HG03432 (cell line): Measurements from ENCODE around the gene ZFP90.

Source experiments
- ATAC-seq: cut with Tn5 transposase; IDR thresholded peaks from one replicate; pipeline ENCODE4 v1.9.1; 2021; ENCODE audit warnings: mild to moderate bottlenecking, moderate library complexity; ENCODE audit not compliant: unreplicated experiment

ZFP90 gene

DNA sequence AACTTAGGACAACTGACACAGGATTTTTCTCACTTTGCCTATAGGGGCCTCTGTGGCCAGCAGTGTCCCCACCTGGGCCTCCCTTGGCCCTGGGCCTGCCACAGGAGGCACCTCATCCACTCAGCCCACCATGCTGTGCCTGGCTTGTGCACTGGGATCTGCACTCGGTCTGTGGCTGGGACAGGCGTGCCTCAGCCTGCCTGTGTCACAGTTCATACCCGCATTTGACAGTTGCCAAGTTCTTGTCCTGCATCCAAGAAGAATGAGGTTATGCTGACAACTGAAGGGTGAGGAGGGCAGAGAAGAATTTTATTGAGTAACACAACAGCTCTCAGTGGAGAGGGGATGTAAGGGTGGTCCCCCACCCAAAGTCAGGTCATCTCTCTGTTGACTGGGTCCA, 36.0 kb downstream of the ZFP90 start:
- ATAC-seq, result no peak

DNA sequence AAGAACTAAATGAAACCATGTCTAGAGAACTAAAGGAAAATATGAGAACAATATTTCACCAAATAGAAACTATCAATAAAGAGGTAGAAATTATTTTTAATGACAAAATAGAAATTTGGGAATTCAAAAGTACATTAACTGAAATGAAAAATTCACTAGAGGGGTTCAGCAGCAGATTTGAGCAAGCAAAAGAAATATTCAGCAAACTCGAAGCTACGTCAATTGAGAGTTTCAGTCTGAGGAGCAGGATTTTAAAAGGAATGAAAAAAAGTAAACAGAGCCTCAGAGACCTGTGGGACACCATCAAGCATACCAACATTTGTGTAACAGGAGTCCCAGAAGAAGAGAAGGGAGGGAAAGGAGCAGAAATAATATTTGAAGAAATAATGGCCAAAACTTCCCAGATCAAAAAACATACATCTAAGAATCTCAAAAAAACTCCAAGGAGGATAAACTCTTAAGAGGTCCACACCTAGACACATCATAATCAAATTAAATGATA, 38.3 kb downstream of the ZFP90 start:
- ATAC-seq, result no peak

DNA sequence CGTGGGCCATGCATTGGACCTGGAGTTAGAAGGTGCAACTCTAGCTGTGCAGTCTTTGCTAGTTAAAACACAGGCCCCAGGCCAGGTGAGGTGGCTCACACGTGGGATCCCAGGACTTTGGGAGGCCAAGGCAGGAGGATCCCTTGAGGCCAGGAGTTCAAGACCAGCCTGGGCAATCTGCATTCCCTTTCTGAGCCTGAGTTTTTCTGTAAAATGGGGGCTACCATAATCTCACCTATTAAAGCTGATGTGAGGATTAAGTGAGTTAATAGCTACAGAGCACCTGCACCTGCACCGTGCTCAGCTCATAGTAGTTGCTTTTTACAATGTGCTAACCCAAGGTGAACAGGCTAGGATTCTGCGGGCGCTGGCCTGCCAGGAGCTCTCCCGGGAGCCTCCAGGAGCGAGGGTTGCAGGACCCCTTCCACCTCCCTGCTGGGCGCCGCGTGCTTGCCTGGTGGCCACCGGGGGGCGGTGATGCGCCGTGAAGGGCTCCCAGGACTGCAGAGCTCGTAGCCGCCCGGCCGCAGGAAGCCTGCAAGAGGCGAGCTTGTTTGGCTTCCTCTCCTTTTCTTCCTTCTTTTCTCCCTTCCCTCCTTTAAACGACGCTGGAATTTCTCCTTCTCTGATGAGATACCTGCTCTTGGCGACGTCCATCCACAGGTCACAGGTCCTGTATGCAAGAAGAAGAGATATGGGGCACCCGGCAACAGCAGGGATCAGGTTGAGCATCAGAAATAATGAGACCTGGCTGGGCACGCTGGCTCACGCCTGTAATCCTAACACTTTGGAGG, 51.3 kb downstream of the ZFP90 start:
- no peak for ATAC-seq

DNA sequence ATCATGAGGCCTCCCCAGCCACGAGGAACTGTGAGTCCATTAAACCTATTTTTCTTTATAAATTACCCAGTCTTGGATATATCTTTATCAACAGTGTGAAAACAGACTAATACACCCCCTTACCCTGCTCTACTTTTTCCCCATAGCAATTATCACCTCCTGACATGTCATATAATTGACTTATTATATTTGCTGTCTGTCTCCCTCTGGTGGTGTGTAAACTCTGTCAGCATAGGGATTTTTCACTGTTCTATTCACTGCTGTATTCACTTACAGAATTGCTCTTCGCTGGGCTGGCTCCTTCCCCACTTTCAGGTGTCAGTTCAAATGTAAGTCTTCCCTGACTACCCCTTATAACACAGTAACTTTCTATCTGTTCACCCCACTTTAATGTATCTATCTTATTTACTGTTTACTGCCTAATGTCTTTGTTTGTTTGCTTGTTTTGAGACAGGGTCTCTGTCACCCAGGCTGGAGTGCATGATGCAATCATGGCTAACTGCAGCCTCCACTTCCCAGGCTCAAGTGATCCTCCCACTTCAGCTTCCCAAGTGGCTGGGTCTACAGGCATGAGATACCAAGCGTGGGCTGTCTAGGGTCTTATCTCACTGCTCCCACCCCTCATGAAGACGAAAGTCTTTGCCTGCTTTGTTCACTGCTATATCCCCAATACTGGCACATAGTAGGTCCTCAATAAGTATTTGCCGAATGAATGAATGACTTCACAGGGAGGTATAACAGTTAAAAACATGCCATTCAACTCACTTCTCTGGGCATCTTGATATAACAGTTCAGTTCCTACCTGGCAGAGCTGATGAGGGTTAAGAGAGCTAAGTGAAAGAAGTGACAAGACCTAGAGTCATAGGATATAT, 53.6 kb downstream of the ZFP90 start:
- ATAC-seq, result no peak

DNA sequence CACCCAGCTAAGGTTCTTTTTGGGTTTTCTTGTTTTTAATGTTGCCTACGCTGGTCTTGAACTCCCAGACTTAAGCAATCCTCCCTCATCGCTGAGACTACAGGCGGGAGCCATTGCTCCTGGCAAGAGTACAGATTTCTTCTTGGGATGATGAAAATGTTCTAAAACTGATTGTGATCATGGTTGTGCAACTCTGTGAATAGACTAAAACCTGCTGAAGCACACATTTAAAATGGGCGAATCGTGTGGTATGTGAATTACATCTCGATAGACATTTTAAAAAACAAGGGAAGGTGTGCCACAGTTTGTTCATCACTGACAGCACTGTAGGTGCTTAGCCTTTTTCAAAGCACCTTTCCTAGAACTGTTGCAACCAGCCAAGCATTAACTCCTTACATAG, 57.2 kb downstream of the ZFP90 start:
- no peak for ATAC-seq

DNA sequence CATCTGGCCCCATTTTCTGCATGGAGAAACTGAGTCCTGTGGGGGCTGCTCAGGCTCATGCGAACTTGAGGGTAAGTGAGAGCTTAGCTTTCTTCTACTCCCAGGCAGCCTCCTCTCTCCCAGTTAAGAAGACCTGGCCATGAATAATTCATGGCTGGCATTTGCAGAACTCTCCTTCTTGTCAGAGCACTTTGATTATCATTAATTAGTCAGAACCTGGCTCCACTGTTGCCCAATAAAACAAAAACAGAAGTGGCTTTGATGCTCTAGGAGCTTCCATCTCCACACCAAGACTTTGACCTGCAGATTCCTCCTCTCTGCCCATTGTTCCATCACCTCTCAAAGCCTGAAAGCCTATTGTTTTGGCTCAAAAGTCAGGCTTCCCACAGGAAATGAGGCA, 60.5 kb downstream of the ZFP90 start:
- no peak for ATAC-seq

DNA sequence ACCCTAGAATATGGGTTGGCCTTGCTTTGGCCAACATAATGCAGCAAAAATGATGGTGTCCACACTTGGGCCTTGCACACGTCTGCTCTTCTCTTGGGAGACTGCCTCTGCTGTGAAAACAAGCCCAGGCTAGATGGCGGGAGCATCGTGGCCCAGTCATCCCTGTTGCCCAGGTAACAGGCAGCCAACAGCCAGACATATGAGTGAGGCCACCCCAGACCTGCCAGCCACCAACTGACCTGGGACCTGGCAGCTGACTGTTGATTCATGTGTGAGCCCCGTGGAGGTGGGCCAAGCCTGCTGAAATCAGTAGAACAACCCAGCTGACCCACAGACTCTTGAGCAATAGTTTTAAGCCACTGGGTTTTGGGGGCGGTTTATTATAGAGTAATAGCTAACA, 66.7 kb downstream of the ZFP90 start:
- no peak for ATAC-seq

DNA sequence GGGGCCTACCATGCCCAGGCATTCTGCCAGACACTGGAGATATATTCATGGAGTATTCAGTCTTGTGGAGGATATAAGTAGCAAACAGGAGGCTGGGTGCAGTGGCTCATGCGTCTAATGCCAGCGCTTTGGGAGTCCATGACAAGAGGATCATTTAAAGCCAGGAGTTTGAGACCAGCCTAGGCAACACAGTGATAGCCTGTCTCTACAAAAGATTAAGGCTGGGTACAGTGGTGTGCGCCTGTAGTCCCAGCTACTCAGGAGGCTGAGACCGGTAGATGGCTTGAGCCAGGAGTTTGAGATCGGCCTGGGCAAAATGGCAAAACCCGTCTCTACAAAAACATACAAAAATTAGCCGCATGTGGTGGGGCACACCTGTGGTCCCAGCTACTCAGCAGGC, 68.4 kb downstream of the ZFP90 start:
- no peak for ATAC-seq

DNA sequence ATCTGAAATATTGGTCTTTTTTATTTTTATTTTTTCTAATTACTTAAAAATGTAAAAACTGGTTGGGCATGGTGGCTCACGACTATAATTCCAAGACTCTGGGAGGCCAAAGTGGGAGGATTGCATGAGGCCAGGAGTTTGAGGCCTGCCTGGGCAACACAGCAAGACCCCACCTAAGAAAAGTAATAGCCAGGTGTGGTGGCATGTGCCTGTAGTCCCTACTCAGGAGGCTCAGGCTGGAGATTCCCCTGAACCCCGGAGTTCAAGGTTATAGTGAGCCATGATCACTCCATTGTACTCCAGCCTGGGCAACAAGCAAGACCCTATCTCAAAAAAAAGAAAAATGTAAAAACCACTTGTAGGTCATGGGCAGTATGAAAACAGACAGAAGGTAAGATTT, 69.2 kb downstream of the ZFP90 start:
- ATAC-seq, result no peak

DNA sequence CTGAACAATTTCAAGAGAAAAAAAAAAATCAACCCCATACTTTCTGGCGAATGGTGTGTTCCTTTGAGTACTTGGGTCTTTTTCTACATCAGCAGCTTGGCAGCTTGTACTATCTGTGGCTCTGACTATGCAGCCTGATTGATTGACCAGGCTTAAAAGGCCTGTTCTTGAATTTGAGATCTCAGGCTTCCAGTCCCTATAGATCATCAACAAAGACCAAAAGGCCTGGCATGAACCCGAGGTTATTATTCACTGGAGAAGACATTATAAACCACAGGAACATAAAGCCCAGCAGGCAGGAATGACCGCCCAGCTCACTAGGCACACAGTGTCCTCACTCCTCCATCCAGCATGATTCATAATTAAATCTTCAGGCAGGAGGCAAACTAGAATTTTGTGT, 73.9 kb downstream of the ZFP90 start:
- ATAC-seq, result no peak

DNA sequence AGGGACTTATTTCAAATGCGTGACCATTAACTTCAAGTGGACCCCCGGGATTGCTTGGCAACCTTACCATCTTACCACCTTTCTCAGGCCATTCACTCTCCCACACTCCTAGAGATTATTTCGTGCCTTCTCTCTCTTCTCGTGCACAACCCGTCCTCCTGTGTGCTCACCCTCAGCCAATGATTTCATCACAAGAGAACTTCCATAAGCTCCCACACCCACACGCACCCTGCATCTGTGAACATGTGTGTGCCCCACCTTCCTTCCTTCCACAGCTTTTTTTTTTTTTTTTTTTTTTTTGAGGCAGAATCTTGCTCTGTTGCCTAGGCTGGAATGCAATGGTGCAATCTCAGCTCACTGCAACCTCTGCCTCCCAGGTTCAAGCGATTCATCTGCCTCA, 78.6 kb downstream of the ZFP90 start:
- no peak for ATAC-seq
